Suprapubic skin (tissue), 3 donors: Measurements from ENCODE around the gene OMP.

Experiments
- EP300 ChIP-seq: sonication (generic); formaldehyde crosslinking; IDR thresholded peaks from one replicate; pipeline ENCODE4 v1.6.1; 2017; ENCODE audit warnings: antibody characterized with exemption
- TF ChIP-seq, protein P1 (sequence below), 2 donors: fragments of 200-600 bp in 1 of 2; fragments of 450-650 bp in 1 of 2; sonication (generic) in 1 of 2; IDR thresholded peaks; one replicate each; pipeline ENCODE4 v1.5.1; 2016 to 2019; ENCODE audit warnings: antibody characterized with exemption in 2 of 2, mild to moderate bottlenecking in 1 of 2, moderate library complexity in 1 of 2

- no peak for TF ChIP-seq EP300
- TF ChIP-seq, protein P1, sequence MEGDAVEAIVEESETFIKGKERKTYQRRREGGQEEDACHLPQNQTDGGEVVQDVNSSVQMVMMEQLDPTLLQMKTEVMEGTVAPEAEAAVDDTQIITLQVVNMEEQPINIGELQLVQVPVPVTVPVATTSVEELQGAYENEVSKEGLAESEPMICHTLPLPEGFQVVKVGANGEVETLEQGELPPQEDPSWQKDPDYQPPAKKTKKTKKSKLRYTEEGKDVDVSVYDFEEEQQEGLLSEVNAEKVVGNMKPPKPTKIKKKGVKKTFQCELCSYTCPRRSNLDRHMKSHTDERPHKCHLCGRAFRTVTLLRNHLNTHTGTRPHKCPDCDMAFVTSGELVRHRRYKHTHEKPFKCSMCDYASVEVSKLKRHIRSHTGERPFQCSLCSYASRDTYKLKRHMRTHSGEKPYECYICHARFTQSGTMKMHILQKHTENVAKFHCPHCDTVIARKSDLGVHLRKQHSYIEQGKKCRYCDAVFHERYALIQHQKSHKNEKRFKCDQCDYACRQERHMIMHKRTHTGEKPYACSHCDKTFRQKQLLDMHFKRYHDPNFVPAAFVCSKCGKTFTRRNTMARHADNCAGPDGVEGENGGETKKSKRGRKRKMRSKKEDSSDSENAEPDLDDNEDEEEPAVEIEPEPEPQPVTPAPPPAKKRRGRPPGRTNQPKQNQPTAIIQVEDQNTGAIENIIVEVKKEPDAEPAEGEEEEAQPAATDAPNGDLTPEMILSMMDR (IDR thresholded peaks at IDR 0.05) = no peak
These were observed 25.5 kb downstream of the OMP start, which contains the start of gene MYO7A for GRCh38 chr11:77127920-77128691.
